ENCODE measurements around the gene PIGM.

Gene PIGM

DNA sequence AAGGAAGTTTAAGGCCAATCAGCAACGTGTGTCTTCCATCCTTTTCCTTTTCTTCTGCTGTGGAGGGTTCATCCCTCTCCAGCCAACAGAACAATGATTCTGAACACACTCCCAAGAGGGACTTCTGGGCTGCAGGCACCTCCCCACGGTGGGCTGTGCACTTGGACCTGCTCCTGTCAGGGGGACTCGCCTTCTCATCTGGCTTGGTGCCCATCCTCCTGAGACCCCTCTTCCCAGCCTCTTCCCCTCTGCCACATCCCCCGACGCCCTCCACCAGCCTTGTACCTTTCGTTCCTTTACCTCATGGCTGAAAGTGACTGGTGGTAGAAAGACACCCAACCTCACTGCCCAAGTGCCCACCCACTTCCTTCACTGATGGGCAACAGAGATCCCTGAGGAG lies 51.7 kb downstream of the PIGM start:
- H3K4me1 Mint-ChIP-seq (ENCODE audit: low read depth), result no peaks in the 10 kb centered on the region
- peaks cover 36% of the 10 kb centered on the region for H3K27me3 Mint-ChIP-seq (ENCODE audit: low read depth)
- no peaks in the 10 kb centered on the region for H3K36me3 Mint-ChIP-seq (ENCODE audit: low read depth)
- H3K4me3 Mint-ChIP-seq, result no peak overlapping the region
- H3K9me3 Mint-ChIP-seq, result no peaks in the 10 kb centered on the region
- no peak overlapping the region for H3K27ac Mint-ChIP-seq

DNA sequence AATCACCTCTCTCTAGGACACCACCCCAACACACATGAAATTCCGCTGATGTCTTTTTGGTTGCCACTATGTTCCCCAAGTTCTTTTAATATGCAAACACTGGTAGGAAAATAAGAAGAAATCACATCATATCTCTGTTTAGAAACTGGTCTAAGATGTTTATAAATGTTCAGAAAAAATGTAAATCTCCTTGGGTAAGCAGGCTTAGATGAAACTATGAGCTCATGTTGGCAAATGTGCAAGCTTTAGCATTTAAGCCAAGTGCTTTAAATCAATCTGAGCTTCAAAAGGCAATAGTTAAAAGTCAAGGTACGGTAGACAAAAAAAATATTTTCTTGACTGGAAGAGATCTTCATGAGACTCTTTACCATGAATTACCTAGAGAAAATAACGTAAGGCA lies 52.5 kb downstream of the PIGM start:
- H3K4me1 Mint-ChIP-seq (ENCODE audit: low read depth), result no peaks in the 10 kb centered on the region
- no peaks in the 10 kb centered on the region for H3K9me3 Mint-ChIP-seq
- H3K4me3 Mint-ChIP-seq, result no peak overlapping the region
- H3K27ac Mint-ChIP-seq, result no peak overlapping the region
- no peaks in the 10 kb centered on the region for H3K36me3 Mint-ChIP-seq (ENCODE audit: low read depth)
- H3K27me3 Mint-ChIP-seq (ENCODE audit: low read depth), result peaks cover 32% of the 10 kb centered on the region

DNA sequence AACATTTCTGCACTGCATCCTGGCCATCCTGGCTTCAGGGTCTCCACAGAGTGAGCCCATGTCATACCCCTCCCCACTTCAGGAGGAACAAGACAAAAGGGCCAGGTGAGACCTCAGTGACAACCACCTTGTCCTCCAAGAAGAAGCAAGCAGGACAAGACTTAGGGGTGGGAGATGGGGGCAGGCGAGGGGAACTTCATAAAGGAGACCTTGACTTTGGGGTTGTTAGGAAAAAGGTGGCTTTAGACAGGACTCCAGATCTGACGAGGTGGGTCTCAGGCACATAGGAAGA lies 53.7 kb downstream of the PIGM start:
- Mint-ChIP-seq H3K9me3 (no peaks in the 10 kb centered on the region), H3K36me3 (ENCODE audit: low read depth) (no peaks in the 10 kb centered on the region), H3K27me3 (ENCODE audit: low read depth) (peaks cover 32% of the 10 kb centered on the region), H3K4me3 (no peak overlapping the region), H3K27ac (no peak overlapping the region), H3K4me1 (ENCODE audit: low read depth) (no peaks in the 10 kb centered on the region)

DNA sequence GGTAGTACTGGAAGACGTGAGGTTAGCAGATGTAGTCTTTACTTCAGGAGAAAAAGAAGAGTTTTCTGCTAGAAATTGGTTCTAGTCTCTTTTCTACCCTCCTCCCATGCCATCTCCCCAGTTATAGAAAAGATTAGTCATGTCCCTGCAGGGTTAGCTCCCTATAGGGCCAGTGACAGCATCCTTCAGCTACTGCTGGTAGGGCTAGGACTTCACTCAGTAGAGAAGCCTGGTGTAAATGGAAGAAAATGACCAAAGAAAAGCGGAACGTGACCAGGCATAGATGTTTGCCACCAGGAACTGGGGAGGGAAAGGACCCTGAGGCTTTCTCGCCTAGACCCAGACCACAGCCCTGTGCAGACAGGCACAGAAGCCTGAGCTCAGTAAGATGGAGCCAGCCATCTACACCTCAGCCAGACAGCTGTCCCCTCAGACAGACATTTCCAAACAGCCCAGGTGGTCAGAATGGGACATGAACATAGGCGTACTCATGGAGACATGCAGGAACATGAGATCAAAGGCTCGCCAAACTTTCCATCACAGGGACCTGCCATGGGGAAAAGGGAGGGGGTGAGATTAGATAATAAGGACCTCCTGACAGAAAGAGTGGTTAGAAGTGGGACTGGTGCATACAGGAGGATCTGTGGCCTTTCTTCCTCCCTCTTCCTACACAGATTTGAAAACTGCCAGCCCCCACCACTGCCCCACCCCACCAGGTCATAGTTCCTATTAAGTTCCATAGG lies 54.3 kb downstream of the PIGM start:
- no peak overlapping the region for H3K4me3 Mint-ChIP-seq
- no peak overlapping the region for H3K27ac Mint-ChIP-seq
- H3K4me1 Mint-ChIP-seq (ENCODE audit: low read depth), result no peaks in the 10 kb centered on the region
- H3K27me3 Mint-ChIP-seq (ENCODE audit: low read depth), result peaks cover 32% of the 10 kb centered on the region
- H3K9me3 Mint-ChIP-seq, result no peaks in the 10 kb centered on the region
- H3K36me3 Mint-ChIP-seq (ENCODE audit: low read depth), result no peaks in the 10 kb centered on the region
